ENCODE results near the gene IL19.

Gene IL19

DNA sequence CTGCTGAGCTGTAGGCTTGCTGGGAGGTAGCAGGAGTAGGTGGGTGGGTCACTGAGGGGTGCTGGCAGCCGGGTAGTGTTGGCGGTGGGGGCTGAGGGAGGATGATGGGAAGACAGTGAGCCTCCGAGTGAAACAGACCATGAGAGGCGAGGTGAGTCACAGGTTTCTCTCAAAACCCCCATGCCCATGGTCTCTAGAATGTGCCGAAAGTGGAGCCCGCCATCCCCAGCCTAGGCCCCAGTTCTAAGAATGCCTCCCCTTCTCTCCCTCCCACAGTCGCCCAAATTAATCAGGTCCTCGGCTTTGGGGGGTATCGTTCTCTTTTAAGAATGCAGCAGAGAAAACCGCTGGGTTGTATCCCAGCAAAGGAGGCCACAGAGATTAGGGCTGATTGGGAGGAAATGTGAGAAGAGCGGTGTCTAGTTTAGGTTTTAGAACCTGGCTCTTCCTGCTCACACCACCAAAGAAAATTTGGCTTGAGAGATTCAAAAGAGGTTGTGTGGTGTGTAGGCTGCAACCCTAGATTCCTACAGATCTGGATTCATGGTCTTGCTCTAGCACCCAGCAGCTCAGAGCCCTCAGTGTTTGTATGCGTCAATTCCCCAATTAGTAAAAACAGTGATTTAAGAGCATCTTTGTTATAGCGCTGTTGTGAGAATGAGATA, 27.7 kb upstream of the IL19 start:
- no peak overlapping the region for H3K4me3 ChIP-seq (ENCODE audit: low read length)
- no peak for DNase-seq (ENCODE audit: low read depth)
- TF ChIP-seq, protein P1, sequence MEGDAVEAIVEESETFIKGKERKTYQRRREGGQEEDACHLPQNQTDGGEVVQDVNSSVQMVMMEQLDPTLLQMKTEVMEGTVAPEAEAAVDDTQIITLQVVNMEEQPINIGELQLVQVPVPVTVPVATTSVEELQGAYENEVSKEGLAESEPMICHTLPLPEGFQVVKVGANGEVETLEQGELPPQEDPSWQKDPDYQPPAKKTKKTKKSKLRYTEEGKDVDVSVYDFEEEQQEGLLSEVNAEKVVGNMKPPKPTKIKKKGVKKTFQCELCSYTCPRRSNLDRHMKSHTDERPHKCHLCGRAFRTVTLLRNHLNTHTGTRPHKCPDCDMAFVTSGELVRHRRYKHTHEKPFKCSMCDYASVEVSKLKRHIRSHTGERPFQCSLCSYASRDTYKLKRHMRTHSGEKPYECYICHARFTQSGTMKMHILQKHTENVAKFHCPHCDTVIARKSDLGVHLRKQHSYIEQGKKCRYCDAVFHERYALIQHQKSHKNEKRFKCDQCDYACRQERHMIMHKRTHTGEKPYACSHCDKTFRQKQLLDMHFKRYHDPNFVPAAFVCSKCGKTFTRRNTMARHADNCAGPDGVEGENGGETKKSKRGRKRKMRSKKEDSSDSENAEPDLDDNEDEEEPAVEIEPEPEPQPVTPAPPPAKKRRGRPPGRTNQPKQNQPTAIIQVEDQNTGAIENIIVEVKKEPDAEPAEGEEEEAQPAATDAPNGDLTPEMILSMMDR (conservative IDR thresholded peaks at IDR 0.05; ENCODE audit: low read length): no peak

DNA sequence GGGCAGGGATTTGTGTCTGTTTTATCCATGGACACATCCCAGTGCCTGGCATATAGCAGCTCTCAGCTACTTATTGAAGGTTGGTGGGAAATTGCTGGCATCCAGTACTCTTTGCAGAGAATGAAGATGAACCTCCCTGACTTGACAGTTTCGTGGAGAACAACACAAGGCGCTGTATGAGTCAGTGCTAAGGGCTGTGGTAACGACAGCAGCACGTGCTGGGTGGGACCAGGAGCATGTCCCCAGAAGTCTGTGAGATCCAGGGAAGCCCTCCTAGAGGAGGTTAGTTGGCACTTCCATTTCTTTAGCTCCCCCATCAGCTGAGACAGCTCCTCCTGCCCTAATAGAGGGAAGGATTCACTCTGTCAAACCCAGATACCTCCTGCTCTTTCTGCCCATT, 25.9 kb upstream of the IL19 start:
- DNase-seq (ENCODE audit: low read depth): peak; percentile 17
- TF ChIP-seq, protein P1 (conservative IDR thresholded peaks at IDR 0.05; ENCODE audit: low read length): no peak
- H3K4me3 ChIP-seq (ENCODE audit: low read length): no peak overlapping the region

DNA sequence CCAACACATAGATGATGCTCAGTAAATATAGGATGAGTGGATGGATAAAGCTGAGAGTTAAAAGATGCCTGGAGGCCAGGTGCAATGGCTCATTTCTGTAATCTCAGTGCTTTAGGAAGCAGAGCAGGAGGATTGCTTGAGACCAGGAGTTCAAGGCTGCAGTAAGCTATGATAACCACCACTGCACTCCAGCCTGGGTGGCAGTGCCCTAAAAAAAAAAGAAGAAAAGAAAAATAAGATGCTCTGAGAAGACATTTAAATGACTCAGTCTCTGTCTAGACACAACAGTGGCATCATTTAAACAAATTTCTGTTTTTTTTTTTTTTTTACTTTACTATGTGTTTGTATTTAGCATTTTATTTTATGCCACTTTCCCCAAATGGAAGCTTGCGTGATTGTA, 25.3 kb upstream of the IL19 start:
- TF ChIP-seq, protein P1 (conservative IDR thresholded peaks at IDR 0.05; ENCODE audit: low read length): no peak
- DNase-seq (ENCODE audit: low read depth): no peak

DNA sequence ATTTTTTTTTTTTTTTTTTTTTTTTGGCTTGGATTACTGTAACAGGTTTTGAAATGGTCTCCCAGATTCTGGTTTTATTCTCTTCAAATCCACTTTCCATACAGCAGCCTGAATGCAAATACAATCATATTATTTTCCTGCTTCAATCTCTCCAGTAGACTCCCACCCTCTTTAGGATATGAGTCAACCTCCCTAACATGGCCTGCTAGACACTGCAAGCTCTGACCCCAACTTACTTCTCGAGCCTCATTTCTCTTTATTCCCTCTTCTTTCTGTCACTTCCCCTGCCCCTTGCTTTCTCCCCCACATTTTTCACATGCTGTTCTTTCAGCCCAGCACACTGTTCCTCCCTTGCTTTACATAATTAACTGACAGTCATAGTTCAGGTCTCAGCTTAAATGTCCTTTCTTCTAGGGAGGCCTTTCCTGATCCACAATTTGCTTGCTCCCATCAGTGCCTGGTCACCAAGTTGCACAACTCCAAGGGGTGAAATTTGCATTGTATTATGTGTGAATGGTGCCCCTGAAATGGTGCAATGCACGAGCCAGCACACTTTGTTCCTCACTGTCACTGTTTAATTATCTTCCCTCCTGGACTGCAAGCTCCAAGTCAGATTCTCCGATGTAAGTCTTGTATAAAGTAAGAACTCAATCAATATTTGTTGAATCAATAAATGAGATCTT, 22.1 kb upstream of the IL19 start:
- no peak overlapping the region for H3K4me3 ChIP-seq (ENCODE audit: low read length)
- no peak for DNase-seq (ENCODE audit: low read depth)
- TF ChIP-seq, protein P1 (conservative IDR thresholded peaks at IDR 0.05; ENCODE audit: low read length): no peak

More for the DNA sequence above, 25.3 kb upstream of the IL19 start:
- H3K4me3 ChIP-seq (ENCODE audit: low read length): no peak overlapping the region

DNA sequence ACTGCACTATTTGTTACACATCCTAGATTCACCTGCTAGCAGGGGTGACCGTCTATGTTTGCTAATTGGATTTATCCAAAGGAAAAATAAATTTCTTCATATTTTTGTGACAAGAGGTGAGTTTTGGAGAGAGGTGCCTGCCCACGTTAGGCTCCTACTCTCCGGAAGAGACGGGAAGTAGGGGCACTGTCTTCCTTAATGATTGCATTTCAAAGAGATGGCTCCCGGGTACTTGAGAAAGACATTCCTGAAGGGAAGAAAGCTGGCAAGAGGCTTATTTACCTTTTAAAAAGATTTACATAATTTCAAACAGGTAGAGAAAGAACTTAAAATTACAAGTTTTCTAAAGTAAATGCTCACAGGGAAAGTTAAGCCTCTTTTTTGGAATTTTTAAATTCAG, 18.7 kb upstream of the IL19 start:
- TF ChIP-seq, protein P1 (conservative IDR thresholded peaks at IDR 0.05; ENCODE audit: low read length): no peak
- no peak for DNase-seq (ENCODE audit: low read depth)

DNA sequence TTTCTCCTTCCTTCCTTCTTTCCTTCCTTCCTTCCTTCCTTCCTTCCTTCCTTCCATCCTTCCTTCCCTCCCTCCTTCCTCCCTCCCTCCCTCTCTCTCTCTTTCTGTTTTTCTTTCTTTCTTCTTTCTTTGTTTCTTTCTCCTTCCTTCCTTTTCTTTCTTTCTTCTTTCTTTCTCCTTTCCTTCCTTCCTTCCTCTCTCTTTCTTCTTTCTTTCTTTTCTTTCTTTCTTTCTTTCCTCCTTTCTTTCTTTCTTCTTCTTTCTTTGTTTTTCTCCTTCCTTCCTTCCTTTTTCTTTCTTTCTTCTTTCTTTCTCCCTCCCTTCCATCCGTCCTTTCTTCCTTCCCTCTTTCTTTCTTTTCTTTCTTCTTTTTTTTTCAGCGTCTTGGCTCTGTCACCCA, 18.1 kb upstream of the IL19 start:
- TF ChIP-seq, protein P1 (conservative IDR thresholded peaks at IDR 0.05; ENCODE audit: low read length): no peak
- H3K4me3 ChIP-seq (ENCODE audit: low read length): no peak overlapping the region
- no peak for DNase-seq (ENCODE audit: low read depth)

More for the DNA sequence above, 18.7 kb upstream of the IL19 start:
- no peak overlapping the region for H3K4me3 ChIP-seq (ENCODE audit: low read length)

DNA sequence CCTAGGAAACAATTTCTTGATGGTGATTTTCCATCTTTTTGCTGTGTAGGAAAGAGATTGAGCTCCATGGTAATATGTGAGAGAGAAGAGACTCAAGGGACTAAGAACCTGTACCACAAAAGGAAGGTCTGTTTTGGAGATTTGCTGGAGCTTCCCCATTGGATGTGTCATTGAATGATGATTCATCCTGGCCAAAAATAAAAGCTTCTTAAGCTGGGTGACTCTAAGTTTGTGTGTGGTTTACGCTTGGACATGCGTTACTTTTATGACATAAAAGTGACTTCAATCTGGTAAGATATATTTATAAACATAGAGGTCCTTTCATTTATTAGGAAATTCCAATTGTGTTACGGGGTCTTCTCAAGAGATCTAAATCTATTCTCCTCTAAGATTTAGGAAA, 17.4 kb upstream of the IL19 start:
- TF ChIP-seq, protein P1 (conservative IDR thresholded peaks at IDR 0.05; ENCODE audit: low read length): no peak
- peak; percentile 57 for DNase-seq (ENCODE audit: low read depth)

More for the DNA sequence above, 17.4 kb upstream of the IL19 start:
- no peak overlapping the region for H3K4me3 ChIP-seq (ENCODE audit: low read length)

Data from AG10803 (cell line).